ENCODE measurements around the gene CLASP1.
A peak's percentile ranks its signal among the peaks of the same experiment; 100 is the strongest.
"Not testable (repeated sequence)": the region's sequence is repeated elsewhere in the genome, so short reads cannot be mapped to it uniquely, and the experiment has no call there.

The CLASP1 gene

DNA sequence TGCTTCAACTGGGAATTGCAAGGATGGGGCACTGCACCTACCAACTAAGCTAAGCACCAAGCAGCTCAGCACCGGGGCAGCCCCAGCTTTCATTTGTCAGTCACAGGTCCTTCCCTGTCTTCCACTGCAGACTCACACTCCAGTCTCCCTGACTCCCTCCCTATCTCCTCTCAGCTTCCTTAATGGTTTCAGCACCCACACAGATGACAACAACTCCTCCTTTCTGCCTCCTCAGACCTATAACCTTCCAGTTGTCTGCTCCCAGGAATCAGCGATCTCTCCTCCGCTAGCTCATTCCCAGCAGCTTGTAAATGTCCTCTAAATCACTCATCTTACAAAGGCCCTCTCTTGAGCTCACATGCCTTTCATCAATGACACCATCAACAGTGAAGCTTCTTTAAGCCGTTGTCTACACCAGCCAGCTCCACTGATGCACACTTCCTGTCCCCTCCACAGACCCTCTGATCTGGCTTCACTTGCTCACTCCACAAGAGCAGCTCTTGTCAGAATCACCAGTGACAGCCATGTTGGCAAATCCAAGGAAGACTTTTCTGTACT, 32.1 kb downstream of the CLASP1 start:
- no peak for DNase-seq (ENCODE audit: low spot score)

DNA sequence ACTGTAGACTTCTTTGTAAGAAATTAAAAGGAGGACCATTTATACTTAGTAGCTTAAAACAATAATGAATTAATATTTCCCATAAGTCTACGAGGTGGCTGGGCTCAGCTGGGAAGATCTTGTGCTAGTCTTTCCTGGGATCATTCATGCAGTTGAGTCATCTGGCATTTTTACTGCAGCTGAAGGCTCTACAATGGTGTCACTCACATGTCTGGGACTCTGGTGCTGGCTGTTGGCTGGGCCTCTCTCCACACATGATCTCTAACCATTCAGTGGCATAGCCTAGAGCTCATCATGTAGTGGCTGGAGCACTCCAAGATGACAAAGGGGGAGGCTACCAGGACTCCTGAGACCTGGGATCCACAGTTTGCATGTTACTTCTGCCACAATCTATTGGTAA, 35.5 kb downstream of the CLASP1 start:
- no peak for DNase-seq (ENCODE audit: low spot score)

GRCh38 chr2:121613152-121613551, 36.1 kb downstream of the CLASP1 start:
- no peak for DNase-seq (ENCODE audit: low spot score)

DNA sequence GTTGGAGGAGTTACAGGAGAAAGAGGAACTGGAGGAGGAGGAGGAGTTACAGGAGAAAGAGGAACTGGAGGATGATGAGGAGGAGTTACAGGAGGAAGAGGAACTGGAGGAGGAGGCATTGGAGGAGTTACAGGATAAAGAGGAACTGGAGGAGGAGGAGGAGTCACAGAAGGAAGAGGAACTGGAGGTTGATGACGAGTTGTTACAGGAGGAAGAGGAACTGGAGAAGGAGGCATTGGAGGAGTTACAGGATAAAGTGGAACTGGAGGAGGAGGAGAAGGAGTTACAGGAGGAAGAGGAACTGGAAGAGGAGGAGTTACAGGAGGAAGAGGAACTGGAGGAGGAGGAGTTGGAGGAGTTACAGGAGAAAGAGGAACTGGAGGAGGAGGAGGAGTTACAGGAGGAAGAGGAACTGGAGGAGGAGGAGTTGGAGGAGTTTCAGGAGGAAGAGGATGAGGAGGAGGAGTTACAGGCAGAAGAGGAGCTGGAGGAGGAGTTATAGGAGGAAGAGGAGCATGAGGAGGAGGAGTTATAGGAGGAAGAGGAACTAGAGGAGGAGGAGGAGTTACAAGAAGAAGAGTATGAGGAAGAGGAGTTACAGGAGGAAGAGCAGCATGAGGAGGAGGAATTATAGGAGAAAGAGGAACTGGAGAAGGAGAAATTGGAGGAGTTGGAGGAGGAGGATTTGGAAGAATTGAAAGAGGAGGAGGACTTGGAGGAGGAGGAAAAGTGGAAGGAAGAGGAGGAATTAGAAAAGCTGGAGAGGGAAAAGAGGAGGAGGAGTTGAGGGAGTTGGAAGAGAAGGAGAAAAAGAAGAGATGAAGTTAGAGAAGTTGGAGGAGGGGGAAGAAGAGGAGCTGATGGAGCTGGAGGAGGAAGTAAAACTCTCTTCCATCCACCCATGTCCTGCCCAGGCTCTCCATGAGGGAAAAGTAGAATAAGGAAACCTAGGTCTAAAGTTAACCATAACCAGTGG, 37.2 kb downstream of the CLASP1 start:
- DNase-seq (ENCODE audit: low spot score): no peak

DNA sequence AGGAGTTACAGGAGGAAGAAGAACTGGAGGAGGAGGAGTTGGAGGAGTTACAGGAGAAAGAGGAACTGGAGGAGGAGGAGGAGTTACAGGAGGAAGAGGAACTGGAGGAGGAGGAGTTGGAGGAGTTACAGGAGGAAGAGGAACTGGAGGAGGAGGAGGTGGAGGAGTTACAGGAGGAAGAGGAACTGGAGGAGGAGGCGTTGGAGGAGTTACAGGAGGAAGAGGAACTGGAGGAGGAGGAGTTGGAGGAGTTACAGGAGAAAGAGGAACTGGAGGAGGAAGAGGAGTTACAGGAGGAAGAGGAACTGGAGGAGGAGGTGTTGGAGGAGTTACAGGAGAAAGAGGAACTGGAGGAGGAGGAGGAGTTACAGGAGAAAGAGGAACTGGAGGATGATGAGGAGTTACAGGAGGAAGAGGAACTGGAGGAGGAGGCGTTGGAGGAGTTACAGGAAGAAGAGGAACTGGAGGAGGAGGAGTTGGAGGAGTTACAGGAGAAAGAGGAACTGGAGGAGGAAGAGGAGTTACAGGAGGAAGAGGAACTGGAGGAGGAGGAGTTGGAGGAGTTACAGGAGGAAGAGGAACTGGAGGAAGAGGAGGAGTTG, 38.1 kb downstream of the CLASP1 start:
- DNase-seq (ENCODE audit: low spot score): not testable (repeated sequence)

DNA sequence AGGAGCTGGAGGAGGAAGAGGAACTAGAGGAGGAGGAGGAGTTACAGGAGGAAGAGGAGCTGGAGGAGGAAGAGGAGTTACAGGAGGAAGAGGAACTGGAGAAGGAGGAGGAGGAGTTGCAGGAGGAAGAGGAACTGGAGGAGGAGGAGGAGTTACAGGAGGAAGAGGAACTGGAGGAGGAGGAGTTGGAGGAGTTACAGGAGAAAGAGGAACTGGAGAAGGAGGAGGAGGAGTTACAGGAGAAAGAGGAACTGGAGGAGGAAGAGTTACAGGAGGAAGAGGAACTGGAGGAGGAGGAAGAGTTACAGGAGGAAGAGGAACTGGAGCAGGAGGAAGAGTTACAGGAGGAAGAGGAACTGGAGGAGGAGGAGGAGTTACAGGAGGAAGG, 38.8 kb downstream of the CLASP1 start:
- DNase-seq (ENCODE audit: low spot score): not testable (repeated sequence)

GRCh38 chr2:121608967-121609366, 40.3 kb downstream of the CLASP1 start:
- DNase-seq (ENCODE audit: low spot score): no peak

GRCh38 chr2:121608367-121608766, 40.9 kb downstream of the CLASP1 start:
- DNase-seq (ENCODE audit: low spot score): no peak

DNA sequence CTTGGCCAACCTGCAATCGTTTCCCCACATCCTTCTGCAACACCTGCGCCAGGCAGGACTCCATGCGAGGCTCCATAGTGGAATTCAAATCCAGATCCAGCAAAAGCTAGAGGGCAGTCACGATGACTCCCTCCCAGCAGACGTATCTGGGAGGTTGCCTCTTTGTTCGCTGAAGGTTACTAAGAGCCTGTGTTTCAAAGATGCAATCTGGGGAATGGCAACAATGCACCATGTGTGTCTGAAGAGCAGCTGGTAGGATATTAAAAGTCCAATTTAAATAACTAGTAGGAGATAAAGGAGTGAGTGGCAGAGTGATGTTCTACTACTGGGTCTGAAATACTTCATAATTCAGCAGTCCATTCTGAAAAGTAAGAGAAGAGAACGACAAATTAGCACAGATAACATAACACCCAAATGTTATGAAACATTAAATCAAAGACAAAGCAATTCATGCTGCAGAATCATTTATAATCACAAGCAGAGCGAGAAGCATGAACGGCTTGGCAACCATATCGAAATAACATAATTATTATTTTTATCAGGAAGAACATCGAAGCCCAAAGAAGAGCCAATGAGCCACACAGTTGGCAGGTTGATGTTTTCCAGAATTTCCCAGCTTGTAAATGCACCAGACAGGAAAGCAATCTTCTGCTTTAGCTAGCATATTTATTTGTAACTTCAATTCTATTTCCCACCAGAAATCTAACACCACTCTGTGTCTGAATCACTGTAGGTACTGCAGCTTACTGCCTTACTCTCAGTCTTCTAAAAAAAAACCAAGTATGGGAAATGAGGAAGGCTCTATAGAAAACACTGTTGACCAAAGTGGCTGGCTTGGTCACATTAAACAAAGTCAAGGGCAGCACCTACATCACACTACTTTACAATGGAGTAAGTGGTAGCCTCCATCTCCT, 43.2 kb downstream of the CLASP1 start:
- peak; percentile 11 for DNase-seq (ENCODE audit: low spot score)

- DNase-seq (ENCODE audit: low spot score): no peak
Measured at GRCh38 chr2:121603185-121603584, 46.1 kb downstream of the CLASP1 start.

DNA sequence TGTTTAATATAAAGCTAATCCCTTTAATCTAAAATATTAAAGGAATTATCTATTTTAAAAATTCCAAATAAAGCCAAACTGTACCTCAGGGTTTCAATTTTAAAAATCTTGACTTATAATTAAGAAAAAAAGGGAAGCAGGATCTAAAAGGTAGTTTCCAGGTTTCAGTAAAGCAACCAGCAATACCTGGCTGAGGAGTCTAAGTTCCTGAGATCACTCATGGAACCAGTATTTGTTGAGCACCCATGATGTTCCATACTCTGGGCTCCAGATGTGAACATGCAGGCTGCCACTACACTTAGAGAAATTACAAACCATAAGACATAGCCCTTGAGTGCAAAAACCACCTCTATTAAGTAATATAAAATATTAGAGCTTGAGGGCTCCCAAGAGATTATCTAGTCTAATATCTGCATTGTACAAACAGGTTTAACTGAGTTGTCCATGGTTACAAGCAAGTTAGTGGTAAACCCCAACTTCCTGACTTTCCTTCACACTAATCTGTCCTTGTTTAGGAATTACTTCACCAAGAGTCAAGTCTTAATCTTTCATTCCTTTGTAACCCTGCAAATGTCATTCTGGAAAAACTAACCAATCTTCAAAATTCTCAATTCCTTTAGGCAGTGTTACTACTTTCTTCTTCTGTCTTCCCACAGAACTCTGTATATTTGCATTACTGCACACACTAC, 49.2 kb downstream of the CLASP1 start:
- DNase-seq (ENCODE audit: low spot score): no peak

- no peak for DNase-seq (ENCODE audit: low spot score)
Measured at GRCh38 chr2:121598087-121598486, 51.2 kb downstream of the CLASP1 start.

DNA sequence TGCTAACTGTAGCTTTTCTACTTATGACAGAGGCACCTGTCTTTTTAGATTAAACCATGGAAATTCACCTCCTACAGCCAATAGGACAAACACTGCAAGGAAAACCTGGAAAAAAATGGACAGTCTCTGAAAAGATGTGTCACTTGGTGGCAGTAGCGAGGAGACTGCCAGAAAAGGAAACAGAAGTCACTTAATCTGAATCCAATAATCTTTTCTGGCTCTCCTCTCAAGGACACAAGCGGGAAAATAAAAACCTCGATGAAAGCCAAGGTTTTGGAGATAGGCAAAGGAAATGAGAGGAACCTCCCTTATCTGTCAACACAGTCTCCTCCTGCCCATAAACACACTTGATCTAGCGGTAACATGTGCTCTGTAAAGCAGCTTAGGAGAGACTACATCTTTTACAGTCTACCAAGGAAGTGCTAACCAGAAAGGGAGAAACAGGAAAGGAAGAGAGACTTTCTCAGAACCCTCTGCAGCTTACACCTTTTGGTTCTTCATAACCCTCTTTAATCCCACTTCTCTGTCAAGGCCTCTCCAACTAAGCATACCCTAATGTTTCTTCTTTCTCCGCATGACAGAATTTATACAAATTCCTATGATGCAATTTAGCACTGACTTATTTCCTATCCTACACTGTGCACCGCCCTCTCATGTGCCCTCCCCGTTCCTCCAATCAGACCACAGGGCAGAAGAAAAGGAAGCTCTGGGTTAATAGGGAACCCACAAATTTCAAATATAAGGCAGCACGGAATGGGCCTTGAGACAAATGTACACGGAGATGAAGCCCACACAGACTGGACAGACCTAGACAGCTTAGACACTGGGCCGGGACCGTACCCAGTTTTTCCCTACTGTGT, 52.8 kb downstream of the CLASP1 start:
- peak; percentile 56 for DNase-seq (ENCODE audit: low spot score)

DNA sequence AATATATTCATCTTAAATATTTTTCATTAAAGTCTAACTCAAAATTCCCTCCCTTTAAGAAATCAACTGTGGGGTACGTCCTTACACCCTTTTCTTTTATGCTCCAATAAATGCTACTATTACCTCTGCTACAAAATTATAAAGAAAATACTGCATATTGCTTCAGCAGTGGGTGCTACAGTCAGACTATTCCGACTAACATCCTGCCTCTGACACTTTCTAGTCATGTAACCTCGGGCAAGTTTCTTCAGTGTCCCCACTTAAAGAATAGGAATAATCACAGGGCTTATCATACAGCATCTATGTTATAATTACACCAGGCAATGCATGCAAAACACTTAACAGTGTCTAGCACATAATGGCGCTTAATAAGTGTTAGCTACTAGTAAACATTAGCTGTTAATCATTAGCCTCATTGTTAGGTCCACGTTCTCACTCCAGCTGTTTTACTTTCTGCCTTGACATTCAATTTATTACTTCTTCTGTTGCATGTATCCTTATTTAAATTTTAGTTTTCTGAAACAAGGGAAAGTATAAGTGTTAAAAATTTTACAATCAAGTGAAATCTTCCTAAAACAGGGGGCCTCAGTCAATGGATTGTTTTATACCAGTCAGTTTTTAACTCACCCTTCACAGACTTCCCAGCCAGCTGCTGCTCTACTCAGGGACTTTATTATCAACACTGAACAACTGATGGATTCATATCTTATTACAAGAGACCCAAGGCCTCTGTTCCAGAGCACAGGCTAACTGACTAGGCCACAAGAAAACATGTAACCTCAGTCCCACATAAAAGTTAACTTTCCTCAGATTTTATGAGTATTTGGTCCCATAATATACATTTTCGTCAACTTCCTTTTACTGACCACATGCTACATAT, 54.0 kb downstream of the CLASP1 start:
- DNase-seq (ENCODE audit: low spot score): no peak

DNA sequence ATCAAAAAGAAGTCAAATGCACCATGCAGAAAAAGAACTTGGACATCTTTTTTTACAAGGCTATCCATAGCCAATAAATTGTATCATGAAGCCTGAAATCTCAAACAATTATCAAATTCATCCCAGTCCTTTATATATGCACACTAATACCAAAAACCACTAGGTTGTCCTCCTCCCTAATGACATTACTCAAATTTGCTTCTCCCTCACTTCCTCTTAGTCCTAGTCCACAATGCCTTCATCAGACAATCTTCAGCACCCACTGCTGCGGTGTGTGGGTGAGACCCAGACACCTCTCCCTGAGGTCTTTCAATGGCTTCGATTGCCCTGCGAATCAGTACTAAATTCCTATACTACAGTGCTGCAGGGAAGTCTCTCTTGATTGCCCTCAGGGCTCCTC, 58.1 kb downstream of the CLASP1 start:
- no peak for DNase-seq (ENCODE audit: low spot score)

- DNase-seq (ENCODE audit: low spot score): no peak
Measured at GRCh38 chr2:121588357-121588756, 60.9 kb downstream of the CLASP1 start.

GRCh38 chr2:121587131-121587530, 62.1 kb downstream of the CLASP1 start:
- no peak for DNase-seq (ENCODE audit: low spot score)

DNA sequence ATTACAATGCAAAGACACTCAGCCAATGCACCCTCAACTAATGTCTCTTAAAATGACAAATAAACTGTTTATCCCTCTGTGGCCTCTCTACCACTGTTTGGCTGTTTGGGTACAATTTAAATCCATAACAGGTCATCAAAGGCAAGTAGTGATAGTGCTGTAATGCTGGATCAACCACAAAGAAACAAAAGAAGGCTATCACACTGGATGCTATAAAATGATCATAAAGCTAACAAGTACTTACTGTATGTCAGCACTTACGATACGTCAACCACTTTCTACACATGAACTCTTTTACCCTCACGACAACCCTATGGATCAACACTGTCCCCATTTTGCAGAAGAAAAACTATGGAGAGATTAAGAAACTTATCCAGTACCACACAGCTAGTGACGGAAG, 64.5 kb downstream of the CLASP1 start:
- DNase-seq (ENCODE audit: low spot score): no peak

DNA sequence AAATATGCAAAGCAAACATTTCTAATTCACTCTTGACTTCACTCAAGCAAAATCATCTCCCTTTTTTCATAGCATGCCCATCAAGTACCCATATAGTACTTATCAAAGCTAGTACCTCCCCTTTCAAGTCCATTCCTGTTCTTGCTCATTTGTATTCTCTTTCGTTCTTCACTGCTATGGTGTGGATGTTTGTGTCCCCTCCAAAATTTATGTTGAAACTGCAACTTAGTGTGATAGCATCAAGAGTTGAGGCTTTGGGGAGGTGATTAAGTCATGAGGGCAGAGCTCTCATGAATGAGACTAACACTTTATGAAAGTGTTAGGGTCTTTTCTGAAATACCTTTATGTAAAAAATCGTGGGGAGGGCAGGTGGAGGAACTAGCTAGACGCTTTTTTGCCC, 65.7 kb downstream of the CLASP1 start:
- DNase-seq (ENCODE audit: low spot score): no peak

All from SK-N-DZ (cell line).